GM23248 (cell line): ENCODE results near the gene NXPH2. TPM values are rescaled to one million over a fixed set of nuclear protein-coding genes. Genes with fewer than 3 reads are reported as not detected.

ENCODE experiments used
- DNase-seq: peaks from one replicate; pipeline ENCODE4 v3.0.0-alpha.2; 2015
- H2AFZ ChIP-seq: fragments of 200-600 bp; sonication (generic); 2 replicates; pipeline ENCODE4 v1.6.1; 2016; ENCODE audit warnings: antibody characterized with exemption
- H3F3A ChIP-seq: fragments of 200-600 bp; sonication (generic); 2 replicates; pipeline ENCODE4 v1.6.1; 2016; ENCODE audit warnings: mild to moderate bottlenecking, antibody characterized with exemption, mixed run types; ENCODE audit not compliant: insufficient read depth
- H3K27ac ChIP-seq: fragments of 200-600 bp; sonication (generic); 2 replicates; pipeline ENCODE4 v1.5.1; 2016; ENCODE audit warnings: mild to moderate bottlenecking
- H3K27me3 ChIP-seq: fragments of 200-600 bp; sonication (generic); replicated peaks from 2 replicates; pipeline ENCODE4 v1.6.1; 2016; ENCODE audit warnings: mild to moderate bottlenecking; ENCODE audit not compliant: insufficient read depth
- H3K36me3 ChIP-seq: fragments of 200-600 bp; sonication (generic); 2 replicates; pipeline ENCODE4 v1.6.1; 2016; ENCODE audit warnings: low read depth, mild to moderate bottlenecking
- H3K4me1 ChIP-seq: fragments of 200-600 bp; sonication (generic); 2 replicates; pipeline ENCODE4 v1.6.1; 2016; ENCODE audit warnings: mild to moderate bottlenecking; ENCODE audit not compliant: insufficient read depth
- H3K4me2 ChIP-seq: fragments of 200-600 bp; sonication (generic); one replicate; pipeline ENCODE4 v1.6.1; 2016; ENCODE audit warnings: mild to moderate bottlenecking; ENCODE audit not compliant: unreplicated experiment
- H3K4me3 ChIP-seq: fragments of 200-600 bp; sonication (generic); 2 replicates; pipeline ENCODE4 v1.5.1; 2016; ENCODE audit warnings: mild to moderate bottlenecking
- H3K79me2 ChIP-seq: fragments of 200-600 bp; sonication (generic); 2 replicates; pipeline ENCODE4 v1.6.1; 2016; ENCODE audit warnings: mild to moderate bottlenecking; ENCODE audit not compliant: insufficient read depth
- H3K9ac ChIP-seq: fragments of 200-600 bp; sonication (generic); 2 replicates; pipeline ENCODE4 v1.6.1; 2016; ENCODE audit warnings: mild to moderate bottlenecking
- H3K9me2 ChIP-seq: fragments of 200-600 bp; sonication (generic); 2 replicates; pipeline ENCODE4 v1.6.1; 2016; ENCODE audit warnings: mixed run types, mild to moderate bottlenecking, moderate library complexity; ENCODE audit not compliant: insufficient read depth
- H3K9me3 ChIP-seq: fragments of 200-600 bp; sonication (generic); one replicate; pipeline ENCODE4 v1.6.1; 2017; ENCODE audit warnings: low read depth
- H4K20me1 ChIP-seq: fragments of 200-600 bp; sonication (generic); 2 replicates; pipeline ENCODE4 v1.6.0; 2016; ENCODE audit not compliant: insufficient read depth
- EZH2 ChIP-seq: fragments of 200-600 bp; sonication (generic); IDR thresholded peaks from 2 replicates; pipeline ENCODE4 v1.6.1; 2018; ENCODE audit warnings: antibody characterized with exemption, mild to moderate bottlenecking; ENCODE audit not compliant: insufficient read depth, poor library complexity, severe bottlenecking
- EZH2phosphoT487 ChIP-seq: fragments of 200-600 bp; sonication (generic); IDR thresholded peaks from 2 replicates; pipeline ENCODE4 v1.6.1; 2018; ENCODE audit warnings: antibody characterized with exemption, moderate library complexity, mild to moderate bottlenecking, low read depth; ENCODE audit not compliant: insufficient read depth
- WGBS, 2 experiments: methylation state at CpG; one replicate each; pipeline ENCODE4 v1.1.6; 2015 to 2017; ENCODE audit warnings: low lambda C conversion rate in 2 of 2, low coverage in 1 of 2; ENCODE audit errors: missing lambda C conversion rate in 2 of 2; 5-methylcytosine and 5-hydroxymethylcytosine counted together
- in situ Hi-C: fragments of 300-500 bp; cut with MboI; formaldehyde crosslinking; loops from 2 replicates; pipeline ENCODE4 v1.15.0; 2020
- polyA plus RNA-seq: library from polyadenylated mRNA; unstranded; fragments of >200 nt; fragmentation: Nextera tagmentation; extraction: Ambion mirVana; gene quantifications from 2 replicates; pipeline ENCODE4 v1.2.1, GENCODE V29; 2016
- total RNA-seq: library from RNA; depleted of rRNA; stranded (reverse); fragments of >200 nt; shearing (Covaris generic); gene quantifications from 2 replicates; pipeline ENCODE4 v1.2.3, GENCODE V29; 2014

NXPH2 gene
- total and polyA plus RNA-seq, 2 experiments from 2014 or later, result not detected

DNA sequence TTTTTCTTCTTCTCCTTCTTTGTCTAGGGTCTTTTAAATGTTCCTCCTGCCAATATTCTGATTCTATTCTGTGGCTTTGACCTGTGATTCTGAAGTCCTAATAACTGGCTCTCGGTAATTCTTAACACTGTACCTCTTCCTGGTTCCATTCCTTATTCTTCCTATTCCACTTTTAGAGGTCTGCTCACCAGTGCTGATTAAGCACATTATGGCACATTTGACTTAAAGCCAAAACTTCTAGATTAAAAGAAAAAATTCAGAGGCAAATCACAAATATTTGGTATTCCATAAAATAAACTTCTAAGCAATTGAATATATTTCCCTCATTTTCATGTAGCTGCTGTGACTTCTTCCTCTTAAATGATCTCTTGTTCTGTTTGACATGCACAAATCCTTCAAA, 47.5 kb downstream of the NXPH2 start:
- in situ Hi-C loops, result no loop called here
- TF ChIP-seq EZH2phosphoT487 (no peak), EZH2 (no peak)
- no peak for DNase-seq
- Histone ChIP-seq H3K27ac (no peak overlapping the region), H3K4me3 (no peak overlapping the region), H4K20me1 (no peaks in the 10 kb centered on the region), H3K9me3 (no peaks in the 10 kb centered on the region), H3K27me3 (no peaks in the 10 kb centered on the region), H3K4me2 (no peak overlapping the region), H3F3A (no peaks in the 10 kb centered on the region), H3K79me2 (no peaks in the 10 kb centered on the region), H3K36me3 (no peaks in the 10 kb centered on the region), H3K4me1 (no peaks in the 10 kb centered on the region), H2AFZ (no peak overlapping the region), H3K9me2 (no peaks in the 10 kb centered on the region), H3K9ac (no peak overlapping the region)
- WGBS, 2 experiments, result 19 to 41% methylated on average over 1 of the region's 1 CpG

GRCh38 chr2:138730497-138731030, 49.6 kb downstream of the NXPH2 start:
- 6 to 14% methylated on average over 3 of the region's 3 CpGs for WGBS, 2 experiments
- no peak for DNase-seq
- H3F3A ChIP-seq, result no peaks in the 10 kb centered on the region
- no peak overlapping the region for H3K4me3 ChIP-seq
- H3K4me2 ChIP-seq, result no peak overlapping the region
- H3K4me1 ChIP-seq, result no peaks in the 10 kb centered on the region
- in situ Hi-C loops, result no loop called here
- H3K9ac ChIP-seq, result no peak overlapping the region
- H3K9me3 ChIP-seq, result no peaks in the 10 kb centered on the region
- H3K79me2 ChIP-seq, result no peaks in the 10 kb centered on the region
- H3K27ac ChIP-seq, result no peak overlapping the region
- no peaks in the 10 kb centered on the region for H3K36me3 ChIP-seq
- no peaks in the 10 kb centered on the region for H4K20me1 ChIP-seq
- TF ChIP-seq EZH2 (no peak), EZH2phosphoT487 (no peak)
- H3K9me2 ChIP-seq, result no peaks in the 10 kb centered on the region
- H3K27me3 ChIP-seq, result no peaks in the 10 kb centered on the region
- no peak overlapping the region for H2AFZ ChIP-seq

DNA sequence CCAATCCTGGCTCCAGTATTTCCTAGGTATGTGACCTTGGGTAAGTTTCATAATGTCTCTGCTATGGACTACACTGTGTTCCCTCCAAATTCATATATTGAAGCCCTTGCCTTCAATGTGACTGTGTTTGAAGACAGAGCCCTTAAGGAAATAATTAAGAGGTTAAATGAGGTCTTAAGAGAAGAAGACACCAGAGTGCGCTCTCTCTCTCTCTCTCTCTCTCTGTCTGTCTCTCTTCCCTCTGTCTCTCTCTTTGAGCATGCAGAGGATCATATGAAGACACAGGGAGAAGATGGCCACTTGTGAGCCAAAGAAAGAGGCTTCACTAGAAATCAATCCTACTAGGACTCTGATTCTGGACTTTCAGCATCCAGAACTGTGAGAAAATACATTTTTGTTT, 52.2 kb downstream of the NXPH2 start:
- Histone ChIP-seq H3K9me3 (no peaks in the 10 kb centered on the region), H4K20me1 (no peaks in the 10 kb centered on the region), H3K4me1 (no peaks in the 10 kb centered on the region), H3K36me3 (no peaks in the 10 kb centered on the region), H3K4me3 (no peak overlapping the region), H3K27me3 (no peaks in the 10 kb centered on the region), H3F3A (no peaks in the 10 kb centered on the region), H2AFZ (no peak overlapping the region), H3K9me2 (no peaks in the 10 kb centered on the region), H3K27ac (no peak overlapping the region), H3K4me2 (no peak overlapping the region), H3K9ac (no peak overlapping the region), H3K79me2 (no peaks in the 10 kb centered on the region)
- TF ChIP-seq EZH2phosphoT487 (no peak), EZH2 (no peak)
- DNase-seq, result no peak
- WGBS, 2 experiments, result 0 to 7% methylated on average over 1 of the region's 1 CpG
- in situ Hi-C loops, result no loop called here

GRCh38 chr2:138726681-138727080, 53.5 kb downstream of the NXPH2 start:
- no peak overlapping the region for H2AFZ ChIP-seq
- no peaks in the 10 kb centered on the region for H3K36me3 ChIP-seq
- in situ Hi-C loops, result no loop called here
- no peak for DNase-seq
- H3F3A ChIP-seq, result no peaks in the 10 kb centered on the region
- no peaks in the 10 kb centered on the region for H3K27me3 ChIP-seq
- no peaks in the 10 kb centered on the region for H3K9me2 ChIP-seq
- no peak overlapping the region for H3K4me3 ChIP-seq
- H3K27ac ChIP-seq, result no peak overlapping the region
- no peak overlapping the region for H3K4me2 ChIP-seq
- H4K20me1 ChIP-seq, result no peaks in the 10 kb centered on the region
- no peaks in the 10 kb centered on the region for H3K79me2 ChIP-seq
- no peaks in the 10 kb centered on the region for H3K4me1 ChIP-seq
- TF ChIP-seq EZH2 (no peak), EZH2phosphoT487 (no peak)
- H3K9me3 ChIP-seq, result no peaks in the 10 kb centered on the region
- no peak overlapping the region for H3K9ac ChIP-seq
